Osteoblast (primary cell): ENCODE data around the gene SELENOW. TPM values are rescaled to one million over a fixed set of nuclear protein-coding genes. Genes with fewer than 3 reads are reported as not detected.
A peak's percentile ranks its signal among the peaks of the same experiment; 100 is the strongest.
"Not testable (repeated sequence)": the region's sequence is repeated elsewhere in the genome, so short reads cannot be mapped to it uniquely, and the experiment has no call there.

Experiments used
- DNase-seq: peaks from one replicate; pipeline ENCODE4 v3.0.0; 2011; ENCODE audit warnings: low spot score, mixed read lengths; ENCODE audit not compliant: insufficient read length; ENCODE audit errors: missing footprints
- H2AFZ ChIP-seq: 2 replicates; pipeline ENCODE4 v1.6.0; 2011; ENCODE audit warnings: mild to moderate bottlenecking, low read length
- H3K27ac ChIP-seq: 2 replicates; pipeline ENCODE4 v1.5.1; 2011; ENCODE audit warnings: mild to moderate bottlenecking, low read depth, low read length, moderate library complexity
- H3K27me3 ChIP-seq: 2 replicates; pipeline ENCODE4 v1.6.0; 2012; ENCODE audit warnings: mild to moderate bottlenecking, control low read depth, inconsistent platforms, low read length, moderate library complexity; ENCODE audit not compliant: insufficient read depth
- H3K36me3 ChIP-seq: 2 replicates; pipeline ENCODE4 v1.5.1; 2011; ENCODE audit warnings: mild to moderate bottlenecking, low read length, control low read depth, moderate library complexity; ENCODE audit not compliant: insufficient read depth
- H3K4me1 ChIP-seq: 2 replicates; pipeline ENCODE4 v1.5.1; 2011; ENCODE audit warnings: mild to moderate bottlenecking, low read length, control low read depth, moderate library complexity; ENCODE audit not compliant: insufficient read depth
- H3K4me2 ChIP-seq: 2 replicates; pipeline ENCODE4 v1.6.0; 2011; ENCODE audit warnings: mild to moderate bottlenecking, low read length; ENCODE audit not compliant: insufficient read depth
- H3K4me3 ChIP-seq: fragments of 200-600 bp; sonication (generic); 3 replicates; pipeline ENCODE4 v1.5.1; 2012; ENCODE audit warnings: mild to moderate bottlenecking, low read length, inconsistent platforms; ENCODE audit not compliant: insufficient read depth
- H3K79me2 ChIP-seq: 2 replicates; pipeline ENCODE4 v1.6.0; 2012; ENCODE audit warnings: mild to moderate bottlenecking, low read length, control low read depth, inconsistent platforms; ENCODE audit not compliant: insufficient read depth
- H3K9me3 ChIP-seq: 2 replicates; pipeline ENCODE4 v1.5.1; 2011; ENCODE audit warnings: low read depth, low read length, control low read depth
- H4K20me1 ChIP-seq: 2 replicates; pipeline ENCODE4 v1.6.0; 2012; ENCODE audit warnings: mild to moderate bottlenecking, low read length, control low read depth; ENCODE audit not compliant: insufficient read depth
- total RNA-seq: library from RNA; depleted of rRNA; stranded (reverse); fragments of >200 nt; gene quantifications from 2 replicates; pipeline ENCODE4 v1.2.3, GENCODE V29; 2012
- TF ChIP-seq, protein P1 (sequence below): IDR thresholded peaks from 2 replicates; pipeline ENCODE4 v1.5.1; 2011; ENCODE audit warnings: mild to moderate bottlenecking, low read depth, low read length, moderate library complexity; ENCODE audit errors: extremely low read depth

The SELENOW gene
- total RNA-seq, 1 donor, result 76.7 TPM

DNA sequence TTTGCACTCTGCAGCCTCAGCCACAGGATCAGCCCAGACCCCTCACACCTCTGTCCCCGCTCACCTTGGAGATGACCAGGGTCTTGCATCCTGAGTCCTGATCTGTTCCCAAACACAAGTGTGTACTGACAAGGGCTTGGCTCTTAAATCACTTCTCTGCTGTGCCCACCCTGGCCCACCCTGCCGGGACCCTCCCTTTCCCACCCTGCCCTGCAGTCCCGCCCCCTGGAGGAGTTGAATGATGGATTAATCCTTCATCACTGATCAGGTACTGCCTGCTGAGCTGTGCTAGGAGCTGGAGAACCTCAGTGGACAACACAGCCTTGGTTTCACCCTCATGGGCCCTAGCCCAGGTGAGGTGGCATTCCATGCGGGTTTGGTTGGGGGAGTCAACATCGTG is 25.9 kb downstream of the SELENOW start, which contains the start of gene TPRX1:
Gene TPRX1 (minus strand): TSS at position 101 of the 400 bp plus-strand sequence. CDS start 12 bp downstream, at position 89.
- H2AFZ ChIP-seq, H3K4me2 ChIP-seq, H3K36me3 ChIP-seq, H3K9me3 ChIP-seq, H3K79me2 ChIP-seq, H3K4me3 ChIP-seq, H4K20me1 ChIP-seq, H3K27me3 ChIP-seq, H3K4me1 ChIP-seq, H3K27ac ChIP-seq: not testable (repeated sequence)
- DNase-seq, result peak; percentile 19

DNA sequence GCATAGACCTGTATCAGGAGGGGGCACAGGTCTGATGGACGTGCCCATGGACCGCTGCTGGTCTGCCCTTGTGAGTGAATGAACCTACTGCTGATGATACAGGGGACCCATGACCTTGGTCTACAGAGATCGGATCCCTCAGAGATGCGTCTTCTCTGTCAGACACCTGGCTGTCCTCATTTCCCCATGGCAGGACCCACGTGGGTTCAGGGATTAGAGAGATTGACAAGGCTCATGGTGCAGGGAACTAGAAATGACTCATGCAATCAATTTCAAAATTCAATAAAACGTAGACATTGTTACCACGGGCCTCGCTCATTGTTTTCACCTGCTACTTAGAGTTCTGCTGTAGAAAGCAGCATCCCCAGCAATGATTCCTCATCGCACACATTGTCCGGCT is 26.8 kb downstream of the SELENOW start:
- Histone ChIP-seq H4K20me1 (no peaks in the 10 kb centered on the region), H3K4me1 (no peaks in the 10 kb centered on the region), H3K4me3 (no peak overlapping the region), H3K27ac (no peak overlapping the region), H3K79me2 (no peaks in the 10 kb centered on the region), H3K4me2 (no peak overlapping the region), H3K36me3 (no peaks in the 10 kb centered on the region), H3K27me3 (no peaks in the 10 kb centered on the region), H2AFZ (no peak overlapping the region), H3K9me3 (peaks cover 3% of the 10 kb centered on the region)
- DNase-seq, result peak; percentile 36
- TF ChIP-seq, protein P1, sequence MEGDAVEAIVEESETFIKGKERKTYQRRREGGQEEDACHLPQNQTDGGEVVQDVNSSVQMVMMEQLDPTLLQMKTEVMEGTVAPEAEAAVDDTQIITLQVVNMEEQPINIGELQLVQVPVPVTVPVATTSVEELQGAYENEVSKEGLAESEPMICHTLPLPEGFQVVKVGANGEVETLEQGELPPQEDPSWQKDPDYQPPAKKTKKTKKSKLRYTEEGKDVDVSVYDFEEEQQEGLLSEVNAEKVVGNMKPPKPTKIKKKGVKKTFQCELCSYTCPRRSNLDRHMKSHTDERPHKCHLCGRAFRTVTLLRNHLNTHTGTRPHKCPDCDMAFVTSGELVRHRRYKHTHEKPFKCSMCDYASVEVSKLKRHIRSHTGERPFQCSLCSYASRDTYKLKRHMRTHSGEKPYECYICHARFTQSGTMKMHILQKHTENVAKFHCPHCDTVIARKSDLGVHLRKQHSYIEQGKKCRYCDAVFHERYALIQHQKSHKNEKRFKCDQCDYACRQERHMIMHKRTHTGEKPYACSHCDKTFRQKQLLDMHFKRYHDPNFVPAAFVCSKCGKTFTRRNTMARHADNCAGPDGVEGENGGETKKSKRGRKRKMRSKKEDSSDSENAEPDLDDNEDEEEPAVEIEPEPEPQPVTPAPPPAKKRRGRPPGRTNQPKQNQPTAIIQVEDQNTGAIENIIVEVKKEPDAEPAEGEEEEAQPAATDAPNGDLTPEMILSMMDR, result no peak

- peaks cover under 1% of the 10 kb centered on the region for H3K9me3 ChIP-seq
- no peaks in the 10 kb centered on the region for H4K20me1 ChIP-seq
- no peaks in the 10 kb centered on the region for H3K27me3 ChIP-seq
- H3K4me1 ChIP-seq, result no peaks in the 10 kb centered on the region
- H3K36me3 ChIP-seq, result no peaks in the 10 kb centered on the region
- TF ChIP-seq, protein P1, result no peak
- no peaks in the 10 kb centered on the region for H3K79me2 ChIP-seq
- no peak overlapping the region for H2AFZ ChIP-seq
- no peak overlapping the region for H3K4me3 ChIP-seq
- H3K4me2 ChIP-seq, result no peak overlapping the region
- DNase-seq, result no peak
- H3K27ac ChIP-seq, result no peak overlapping the region
These were observed 27.9 kb downstream of the SELENOW start for GRCh38 chr19:47806435-47806834.

DNA sequence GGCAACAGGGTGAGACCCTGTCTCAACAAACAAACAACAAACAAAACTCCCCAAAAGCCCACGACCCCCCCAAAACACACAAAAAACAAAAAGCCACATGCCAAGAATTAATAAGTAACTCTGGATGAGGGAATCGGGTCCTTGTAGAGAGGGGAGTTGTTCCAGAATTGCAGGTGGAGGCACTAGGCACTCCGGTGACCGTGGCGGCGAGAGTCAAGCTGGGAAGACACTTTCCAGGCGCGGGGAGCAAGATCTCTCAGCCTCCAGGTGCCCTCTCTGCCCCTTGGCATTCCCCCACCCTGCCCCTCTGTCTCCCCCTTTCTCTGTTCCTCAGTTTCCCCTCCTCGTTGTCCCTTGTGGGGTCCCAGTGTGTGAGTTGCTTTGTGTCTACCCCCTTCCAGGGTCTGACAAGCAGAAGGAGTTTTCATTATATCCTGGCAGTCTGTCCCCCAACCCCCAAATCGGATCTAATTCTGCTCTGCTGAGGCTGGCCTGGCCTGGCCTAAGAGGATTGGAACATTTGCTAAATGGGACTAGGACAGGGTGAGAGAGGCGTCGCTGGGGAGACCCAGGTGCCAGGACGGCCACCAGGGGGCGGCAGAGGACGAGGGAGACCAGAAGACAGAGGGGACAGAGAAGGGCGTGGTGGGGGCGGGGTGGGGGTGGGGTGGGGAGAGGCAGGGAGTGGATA is 34.9 kb downstream of the SELENOW start:
- peak; percentile 90 for DNase-seq
- Histone ChIP-seq H3K27me3 (no peaks in the 10 kb centered on the region), H3K27ac (no peak overlapping the region), H3K4me3 (no peak overlapping the region), H3K36me3 (no peaks in the 10 kb centered on the region), H3K9me3 (no peaks in the 10 kb centered on the region), H3K4me1 (no peaks in the 10 kb centered on the region), H3K79me2 (no peaks in the 10 kb centered on the region), H3K4me2 (no peak overlapping the region), H4K20me1 (no peaks in the 10 kb centered on the region), H2AFZ (no peak overlapping the region)
- TF ChIP-seq, protein P1, result peak; percentile 55
